ENCODE measurements around the gene DRC3. TPM values are rescaled to one million over a fixed set of nuclear protein-coding genes. Genes with fewer than 3 reads are reported as not detected.
"Not testable (repeated sequence)": the region's sequence is repeated elsewhere in the genome, so short reads cannot be mapped to it uniquely, and the experiment has no call there.

Gene DRC3
- total and polyA plus RNA-seq, 4 donors = 0.61 to 1.5 (median 1.1) TPM

DNA sequence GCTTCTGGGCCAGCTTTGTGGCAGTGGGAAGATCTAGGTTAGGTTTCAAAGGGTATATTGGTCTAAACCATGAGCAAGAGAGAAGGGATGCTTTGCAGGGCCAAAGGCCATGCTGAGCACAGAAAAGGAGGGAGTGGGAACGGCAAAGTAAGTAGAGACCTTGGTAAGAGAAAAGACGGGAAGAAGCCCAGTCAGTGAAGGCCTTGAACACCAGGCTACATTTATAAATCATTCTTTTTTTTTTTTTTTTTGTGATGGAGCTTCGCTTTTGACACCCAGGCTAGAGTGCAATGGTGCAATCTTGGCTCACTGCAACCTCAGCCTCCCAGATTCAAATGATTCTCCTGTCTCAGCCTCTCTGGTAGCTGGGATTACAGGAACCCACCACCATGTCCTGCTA lies 18.6 kb upstream of the DRC3 start (continued):
- no peak for TF ChIP-seq RXRA (IDR thresholded peaks at IDR 0.05)
- TF ChIP-seq FOXA1 (IDR thresholded peaks at IDR 0.05) = no peak
- TF ChIP-seq, protein P1, sequence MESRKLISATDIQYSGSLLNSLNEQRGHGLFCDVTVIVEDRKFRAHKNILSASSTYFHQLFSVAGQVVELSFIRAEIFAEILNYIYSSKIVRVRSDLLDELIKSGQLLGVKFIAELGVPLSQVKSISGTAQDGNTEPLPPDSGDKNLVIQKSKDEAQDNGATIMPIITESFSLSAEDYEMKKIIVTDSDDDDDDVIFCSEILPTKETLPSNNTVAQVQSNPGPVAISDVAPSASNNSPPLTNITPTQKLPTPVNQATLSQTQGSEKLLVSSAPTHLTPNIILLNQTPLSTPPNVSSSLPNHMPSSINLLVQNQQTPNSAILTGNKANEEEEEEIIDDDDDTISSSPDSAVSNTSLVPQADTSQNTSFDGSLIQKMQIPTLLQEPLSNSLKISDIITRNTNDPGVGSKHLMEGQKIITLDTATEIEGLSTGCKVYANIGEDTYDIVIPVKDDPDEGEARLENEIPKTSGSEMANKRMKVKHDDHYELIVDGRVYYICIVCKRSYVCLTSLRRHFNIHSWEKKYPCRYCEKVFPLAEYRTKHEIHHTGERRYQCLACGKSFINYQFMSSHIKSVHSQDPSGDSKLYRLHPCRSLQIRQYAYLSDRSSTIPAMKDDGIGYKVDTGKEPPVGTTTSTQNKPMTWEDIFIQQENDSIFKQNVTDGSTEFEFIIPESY (IDR thresholded peaks at IDR 0.05) = no peak

DNA sequence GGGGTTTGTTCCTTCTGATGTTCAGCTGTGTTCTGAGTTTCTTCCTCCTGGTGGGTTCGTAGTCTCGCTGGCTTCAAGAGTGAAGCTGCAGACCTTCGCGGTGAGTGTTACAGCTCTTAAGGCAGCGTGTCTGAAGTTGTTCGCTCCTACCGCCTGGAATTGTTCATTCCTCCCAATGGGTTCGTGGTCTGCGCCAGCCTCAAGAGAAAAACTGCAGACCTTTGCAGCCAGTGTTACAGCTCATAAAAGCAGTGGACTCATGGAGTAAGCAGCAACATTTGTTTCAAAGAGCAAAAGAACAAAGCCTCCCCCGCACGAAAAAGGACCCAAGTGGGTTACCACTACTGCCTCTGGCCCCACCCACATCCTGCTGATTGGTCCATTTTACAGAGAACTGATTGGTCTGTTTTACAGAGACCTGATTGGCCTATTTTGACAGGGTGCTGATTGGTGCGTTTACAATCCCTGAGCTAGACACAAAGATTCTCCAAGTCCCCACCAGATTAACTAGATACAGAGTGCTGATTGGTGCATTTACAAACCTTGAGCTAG lies 16.8 kb upstream of the DRC3 start:
- 98% methylated on average over 12 of the region's 12 CpGs for WGBS
- not testable (repeated sequence) for DNase-seq (ENCODE audit: low spot score)

DNA sequence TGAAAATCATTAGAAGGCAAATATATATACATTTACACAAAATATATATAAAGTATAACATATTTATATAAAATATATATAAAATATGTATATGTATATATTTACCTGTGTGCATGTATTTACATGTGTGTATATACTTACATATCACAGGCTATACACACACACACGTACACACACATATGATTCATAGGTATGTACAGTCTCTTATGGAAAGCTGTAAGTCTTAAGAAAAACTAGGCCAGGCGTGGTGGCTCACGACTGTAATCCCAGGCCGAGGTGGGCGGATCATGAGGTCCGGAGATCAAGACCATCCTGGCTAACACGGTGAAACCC lies 15.1 kb upstream of the DRC3 start:
- Histone ChIP-seq H3K27me3 (ENCODE audit: control insufficient read depth in 4 of 4, insufficient read depth in 4 of 4, low read length in 3 of 4) (no peaks in the 10 kb centered on the region), H3K9ac (ENCODE audit: low read depth in 1 of 2, low read length in 2 of 2) (no peak overlapping the region), H3K36me3 (ENCODE audit: control insufficient read depth in 4 of 4, insufficient read depth in 3 of 4, low read depth in 1 of 4, low read length in 3 of 4) (no peaks in the 10 kb centered on the region), H3K4me1 (ENCODE audit: control insufficient read depth in 4 of 4, insufficient read depth in 4 of 4, low read length in 3 of 4) (peaks cover 2 to 18% (median 12%) of the 10 kb centered on the region in 4 donors), H3K9me3 (ENCODE audit: control insufficient read depth in 4 of 4, low read length in 3 of 4) (no peaks in the 10 kb centered on the region), H3K4me3 (ENCODE audit: low read depth in 1 of 3, low read length in 3 of 3) (no peak overlapping the region), H3K27ac (ENCODE audit: low read depth in 1 of 2, low read length in 2 of 2) (no peak overlapping the region)
- TF ChIP-seq, protein P1 (IDR thresholded peaks at IDR 0.05) = no peak
- TF ChIP-seq, protein P2, sequence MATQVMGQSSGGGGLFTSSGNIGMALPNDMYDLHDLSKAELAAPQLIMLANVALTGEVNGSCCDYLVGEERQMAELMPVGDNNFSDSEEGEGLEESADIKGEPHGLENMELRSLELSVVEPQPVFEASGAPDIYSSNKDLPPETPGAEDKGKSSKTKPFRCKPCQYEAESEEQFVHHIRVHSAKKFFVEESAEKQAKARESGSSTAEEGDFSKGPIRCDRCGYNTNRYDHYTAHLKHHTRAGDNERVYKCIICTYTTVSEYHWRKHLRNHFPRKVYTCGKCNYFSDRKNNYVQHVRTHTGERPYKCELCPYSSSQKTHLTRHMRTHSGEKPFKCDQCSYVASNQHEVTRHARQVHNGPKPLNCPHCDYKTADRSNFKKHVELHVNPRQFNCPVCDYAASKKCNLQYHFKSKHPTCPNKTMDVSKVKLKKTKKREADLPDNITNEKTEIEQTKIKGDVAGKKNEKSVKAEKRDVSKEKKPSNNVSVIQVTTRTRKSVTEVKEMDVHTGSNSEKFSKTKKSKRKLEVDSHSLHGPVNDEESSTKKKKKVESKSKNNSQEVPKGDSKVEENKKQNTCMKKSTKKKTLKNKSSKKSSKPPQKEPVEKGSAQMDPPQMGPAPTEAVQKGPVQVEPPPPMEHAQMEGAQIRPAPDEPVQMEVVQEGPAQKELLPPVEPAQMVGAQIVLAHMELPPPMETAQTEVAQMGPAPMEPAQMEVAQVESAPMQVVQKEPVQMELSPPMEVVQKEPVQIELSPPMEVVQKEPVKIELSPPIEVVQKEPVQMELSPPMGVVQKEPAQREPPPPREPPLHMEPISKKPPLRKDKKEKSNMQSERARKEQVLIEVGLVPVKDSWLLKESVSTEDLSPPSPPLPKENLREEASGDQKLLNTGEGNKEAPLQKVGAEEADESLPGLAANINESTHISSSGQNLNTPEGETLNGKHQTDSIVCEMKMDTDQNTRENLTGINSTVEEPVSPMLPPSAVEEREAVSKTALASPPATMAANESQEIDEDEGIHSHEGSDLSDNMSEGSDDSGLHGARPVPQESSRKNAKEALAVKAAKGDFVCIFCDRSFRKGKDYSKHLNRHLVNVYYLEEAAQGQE (IDR thresholded peaks at IDR 0.05) = no peak
- no peak for TF ChIP-seq SP1 (IDR thresholded peaks at IDR 0.05)
- TF ChIP-seq TAF1 (conservative IDR thresholded peaks at IDR 0.05) = no peak
- TF ChIP-seq JUND (IDR thresholded peaks at IDR 0.05) = no peak
- no peak for TF ChIP-seq RXRA (IDR thresholded peaks at IDR 0.05)
- no peak for TF ChIP-seq HNF4G (IDR thresholded peaks at IDR 0.05)
- TF ChIP-seq, protein P3, sequence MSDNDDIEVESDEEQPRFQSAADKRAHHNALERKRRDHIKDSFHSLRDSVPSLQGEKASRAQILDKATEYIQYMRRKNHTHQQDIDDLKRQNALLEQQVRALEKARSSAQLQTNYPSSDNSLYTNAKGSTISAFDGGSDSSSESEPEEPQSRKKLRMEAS (IDR thresholded peaks at IDR 0.05) = no peak
- TF ChIP-seq RAD21 (IDR thresholded peaks at IDR 0.05) = no peak
- no peak for TF ChIP-seq HNF4A (conservative IDR thresholded peaks at IDR 0.05)
- no peak for TF ChIP-seq GABPA (IDR thresholded peaks at IDR 0.05 in 1 of 2, conservative IDR thresholded peaks at IDR 0.05 in 1 of 2)
- no peak for TF ChIP-seq EGR1 (IDR thresholded peaks at IDR 0.05; ENCODE audit: low read depth in 2 of 2)
- TF ChIP-seq FOXA2 (IDR thresholded peaks at IDR 0.05) = no peak
- no peak for TF ChIP-seq NR2F2 (IDR thresholded peaks at IDR 0.05)
- TF ChIP-seq FOXA1 (IDR thresholded peaks at IDR 0.05) = no peak
- TF ChIP-seq, protein P4, sequence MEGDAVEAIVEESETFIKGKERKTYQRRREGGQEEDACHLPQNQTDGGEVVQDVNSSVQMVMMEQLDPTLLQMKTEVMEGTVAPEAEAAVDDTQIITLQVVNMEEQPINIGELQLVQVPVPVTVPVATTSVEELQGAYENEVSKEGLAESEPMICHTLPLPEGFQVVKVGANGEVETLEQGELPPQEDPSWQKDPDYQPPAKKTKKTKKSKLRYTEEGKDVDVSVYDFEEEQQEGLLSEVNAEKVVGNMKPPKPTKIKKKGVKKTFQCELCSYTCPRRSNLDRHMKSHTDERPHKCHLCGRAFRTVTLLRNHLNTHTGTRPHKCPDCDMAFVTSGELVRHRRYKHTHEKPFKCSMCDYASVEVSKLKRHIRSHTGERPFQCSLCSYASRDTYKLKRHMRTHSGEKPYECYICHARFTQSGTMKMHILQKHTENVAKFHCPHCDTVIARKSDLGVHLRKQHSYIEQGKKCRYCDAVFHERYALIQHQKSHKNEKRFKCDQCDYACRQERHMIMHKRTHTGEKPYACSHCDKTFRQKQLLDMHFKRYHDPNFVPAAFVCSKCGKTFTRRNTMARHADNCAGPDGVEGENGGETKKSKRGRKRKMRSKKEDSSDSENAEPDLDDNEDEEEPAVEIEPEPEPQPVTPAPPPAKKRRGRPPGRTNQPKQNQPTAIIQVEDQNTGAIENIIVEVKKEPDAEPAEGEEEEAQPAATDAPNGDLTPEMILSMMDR (IDR thresholded peaks at IDR 0.05; ENCODE audit: low read depth, low read length, missing input control) = no peak
- TF ChIP-seq YY1 (IDR thresholded peaks at IDR 0.05) = no peak
- 88% methylated on average over 7 of the region's 7 CpGs for WGBS
- DNase-seq (ENCODE audit: low spot score) = no peak

More for the DNA sequence above, 16.8 kb upstream of the DRC3 start:
- H3K36me3 ChIP-seq (ENCODE audit: control insufficient read depth in 4 of 4, insufficient read depth in 3 of 4, low read depth in 1 of 4, low read length in 3 of 4); H3K9me3 ChIP-seq (ENCODE audit: control insufficient read depth in 4 of 4, low read length in 3 of 4); H3K27ac ChIP-seq (ENCODE audit: low read depth in 1 of 2, low read length in 2 of 2); H3K27me3 ChIP-seq (ENCODE audit: control insufficient read depth in 4 of 4, insufficient read depth in 4 of 4, low read length in 3 of 4); H3K4me3 ChIP-seq (ENCODE audit: low read depth in 1 of 3, low read length in 3 of 3); H3K9ac ChIP-seq (ENCODE audit: low read depth in 1 of 2, low read length in 2 of 2): not testable (repeated sequence)
- H3K4me1 ChIP-seq (ENCODE audit: control insufficient read depth in 4 of 4, insufficient read depth in 4 of 4, low read length in 3 of 4) = peaks cover 2 to 18% (median 12%) of the 10 kb centered on the region in 4 donors
